NCI-H2196 treated with DMSO at 0.1 percent for 48 hours (cell line): ENCODE measurements around the gene ZFR2.
"Not testable (repeated sequence)": the region's sequence is repeated elsewhere in the genome, so short reads cannot be mapped to it uniquely, and the experiment has no call there.

Source experiments
- DNase-seq: peaks from one replicate; lab custom pipeline; 2025; ENCODE audit not compliant: unreplicated experiment; lab: John Stamatoyannopoulos, UW

Gene ZFR2

GRCh38 chr19:3757705-3758104 is 111.1 kb downstream of the ZFR2 start:
- DNase-seq: not testable (repeated sequence)
